HepG2 (cell line): Measurements from ENCODE around the gene NKX2-3. TPM values are rescaled to one million over a fixed set of nuclear protein-coding genes. Genes with fewer than 3 reads are reported as not detected.

Experiments used
- CTCF ChIP-seq: sonication (generic); formaldehyde crosslinking; IDR thresholded peaks from 2 replicates; pipeline ENCODE4 v1.5.0; 2020; ENCODE audit warnings: mild to moderate bottlenecking, missing genetic modification reagents, moderate library complexity
- EP300 ChIP-seq, 3 experiments: sonication (generic) in 1 of 3; formaldehyde crosslinking in 1 of 3; IDR thresholded peaks; 2 replicates each; pipeline versions ENCODE4 v1.5.1 to v1.6.1; 2011 to 2020; ENCODE audit warnings: low read depth in 2 of 3, low read length in 2 of 3, borderline replicate concordance in 1 of 3, improper control_type of control experiment in 1 of 3, mild to moderate bottlenecking in 1 of 3, missing genetic modification reagents in 1 of 3, moderate library complexity in 1 of 3
- EZH2 ChIP-seq: conservative IDR thresholded peaks from 2 replicates; pipeline ENCODE4 v1.6.1; 2012; ENCODE audit warnings: mild to moderate bottlenecking, low read depth, low read length, moderate library complexity
- HNRNPL ChIP-seq: fragments of 200-400 bp; formaldehyde crosslinking; IDR thresholded peaks from 2 replicates; pipeline ENCODE4 v1.6.1; 2017; ENCODE audit warnings: mild to moderate bottlenecking, low read depth, low read length
- IKZF5 ChIP-seq: IDR thresholded peaks from 2 replicates; pipeline ENCODE4 v1.6.1; 2018; ENCODE audit warnings: missing genetic modification reagents, mild to moderate bottlenecking, missing compliant biosample characterization
- NFE2L2 ChIP-seq: fragments of 150-350 bp; IDR thresholded peaks from 2 replicates; pipeline ENCODE4 v1.6.1; 2014; ENCODE audit warnings: low read length
- PRDM10 ChIP-seq: sonication (generic); formaldehyde crosslinking; IDR thresholded peaks from 2 replicates; pipeline ENCODE4 v1.4.0; 2020; ENCODE audit warnings: low read depth, missing genetic modification reagents
- RAD21 ChIP-seq: fragments of 450-650 bp; formaldehyde crosslinking; IDR thresholded peaks from 2 replicates; pipeline ENCODE4 v1.5.0; 2020; ENCODE audit warnings: mild to moderate bottlenecking
- SRSF9 ChIP-seq: fragments of 200-400 bp; formaldehyde crosslinking; IDR thresholded peaks from 2 replicates; pipeline ENCODE4 v1.6.1; 2018; ENCODE audit warnings: borderline replicate concordance, mild to moderate bottlenecking, low read depth, low read length; ENCODE audit not compliant: insufficient read depth, poor library complexity, severe bottlenecking
- TFE3 ChIP-seq: IDR thresholded peaks from 2 replicates; pipeline ENCODE4 v1.6.1; 2016
- YY1 ChIP-seq: IDR thresholded peaks from 2 replicates; pipeline ENCODE4 v1.6.1; 2011; ENCODE audit warnings: low read length, low read depth, moderate library complexity, mild to moderate bottlenecking; ENCODE audit not compliant: insufficient read depth, insufficient replicate concordance
- ZC3H4 ChIP-seq: sonication (generic); formaldehyde crosslinking; IDR thresholded peaks from 2 replicates; pipeline ENCODE4 v1.4.0; 2020; ENCODE audit warnings: missing genetic modification reagents, borderline replicate concordance
- ZFY ChIP-seq: sonication (generic); formaldehyde crosslinking; IDR thresholded peaks from 2 replicates; pipeline ENCODE4 v1.4.0; 2020; ENCODE audit warnings: missing genetic modification reagents
- ZNF225 ChIP-seq: sonication (generic); formaldehyde crosslinking; IDR thresholded peaks from 2 replicates; pipeline ENCODE4 v1.4.0; 2020; ENCODE audit warnings: mild to moderate bottlenecking, missing genetic modification reagents
- ZNF576 ChIP-seq: sonication (generic); formaldehyde crosslinking; IDR thresholded peaks from 2 replicates; pipeline ENCODE4 v1.4.0; 2020; ENCODE audit warnings: mild to moderate bottlenecking, missing genetic modification reagents
- ZNF841 ChIP-seq: sonication (generic); formaldehyde crosslinking; IDR thresholded peaks from 2 replicates; pipeline ENCODE4 v1.8.1; 2023; ENCODE audit warnings: missing genetic modification reagents, borderline replicate concordance
- polyA plus RNA-seq, 8 experiments: library from polyadenylated mRNA; depleted of rRNA in 3 of 8; stranded (reverse) in 7 of 8; unstranded in 1 of 8; fragments of >200 nt; fragmentation: Illumina TruSeq in 4 of 8; extraction: Trizol in 4 of 8; gene quantifications; 2 replicates each; pipeline versions ENCODE4 v1.2.1 to v1.2.3, GENCODE V29; 2011 to 2016; ENCODE audit warnings: low read depth in 4 of 8, missing spikeins in 1 of 8, mixed read lengths in 1 of 8; ENCODE audit not compliant: insufficient read depth in 1 of 8
- total RNA-seq, 5 experiments: library from RNA; depleted of rRNA; stranded (reverse); fragments of >200 nt; fragmentation: Illumina TruSeq; extraction: Trizol; gene quantifications; 2 replicates each; pipeline ENCODE4 v1.2.3, GENCODE V29; 2016; ENCODE audit warnings: low read depth in 1 of 5
- TF ChIP-seq, protein P1 (sequence below): sonication (generic); formaldehyde crosslinking; conservative IDR thresholded peaks from 2 replicates; pipeline ENCODE4 v1.4.0; 2020; ENCODE audit warnings: missing genetic modification reagents

NKX2-3 gene
- total and polyA plus RNA-seq, 2 of the 13 experiments (the other 11 are each of a cell fraction or from before 2014, with no cell fraction given): not detected

DNA sequence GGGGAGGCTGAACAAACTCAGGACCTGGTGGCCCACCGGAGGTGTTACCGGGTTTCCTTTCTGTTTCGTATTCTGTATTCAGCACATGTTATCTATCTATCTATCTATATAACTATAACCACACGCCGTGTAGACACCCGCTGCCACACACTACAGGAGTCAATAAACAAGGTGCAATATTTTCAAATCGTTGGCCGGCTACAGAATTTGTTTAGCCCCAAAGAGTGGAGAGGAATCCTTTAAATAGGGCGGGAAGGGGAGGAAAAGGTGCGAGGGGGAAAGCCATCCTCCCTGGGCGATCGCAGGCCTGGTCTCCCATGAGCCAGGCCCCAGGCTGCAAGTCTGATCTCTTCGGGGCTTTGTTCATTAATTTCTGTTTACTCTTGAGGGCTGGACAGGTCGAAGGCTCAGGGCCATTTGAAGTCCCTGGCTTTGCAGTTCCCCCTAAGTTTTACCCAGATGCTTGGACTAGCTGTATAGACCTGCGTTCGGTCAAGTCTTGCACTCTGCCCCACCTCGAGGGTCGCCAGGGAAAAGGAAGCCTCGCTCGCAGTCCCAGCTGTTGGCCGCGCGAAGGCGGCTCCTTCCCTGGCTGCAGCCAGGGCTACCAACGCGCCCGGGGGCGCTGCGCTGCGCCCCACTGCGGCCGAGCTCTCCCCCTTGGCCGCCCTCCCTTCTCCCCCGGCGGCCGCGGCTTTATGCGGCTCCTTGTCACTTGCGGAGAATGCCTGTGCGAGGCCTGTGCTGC is 3.8 kb downstream of the NKX2-3 start (continued):
- TF ChIP-seq EZH2 (peak; percentile 93), ZNF225 (CRISPR knock-in tag) (no peak), IKZF5 (CRISPR knock-in tag) (no peak), NFE2L2 (no peak), TFE3 (CRISPR knock-in tag) (no peak), HNRNPL (no peak), CTCF (CRISPR knock-in tag) (peak; percentile 47), RAD21 (CRISPR knock-in tag) (0 out of 2 replicates have a peak, but pooled peaks have one; percentile 15), YY1 (no peak), ZNF576 (CRISPR knock-in tag) (no peak), EP300 (IDR thresholded peaks at IDR 0.05; ENCODE audit: low read depth in 2 of 2, low read length in 2 of 2) (no peak), EP300 (CRISPR knock-in tag; IDR thresholded peaks at IDR 0.05; ENCODE audit: borderline replicate concordance) (no peak), ZC3H4 (CRISPR knock-in tag) (no peak), ZNF841 (CRISPR knock-in tag) (no peak), ZFY (CRISPR knock-in tag) (peak; percentile 40; the same call in 1 of the 2 replicates), SRSF9 (no peak), PRDM10 (CRISPR knock-in tag) (no peak)
- TF ChIP-seq, protein P1, sequence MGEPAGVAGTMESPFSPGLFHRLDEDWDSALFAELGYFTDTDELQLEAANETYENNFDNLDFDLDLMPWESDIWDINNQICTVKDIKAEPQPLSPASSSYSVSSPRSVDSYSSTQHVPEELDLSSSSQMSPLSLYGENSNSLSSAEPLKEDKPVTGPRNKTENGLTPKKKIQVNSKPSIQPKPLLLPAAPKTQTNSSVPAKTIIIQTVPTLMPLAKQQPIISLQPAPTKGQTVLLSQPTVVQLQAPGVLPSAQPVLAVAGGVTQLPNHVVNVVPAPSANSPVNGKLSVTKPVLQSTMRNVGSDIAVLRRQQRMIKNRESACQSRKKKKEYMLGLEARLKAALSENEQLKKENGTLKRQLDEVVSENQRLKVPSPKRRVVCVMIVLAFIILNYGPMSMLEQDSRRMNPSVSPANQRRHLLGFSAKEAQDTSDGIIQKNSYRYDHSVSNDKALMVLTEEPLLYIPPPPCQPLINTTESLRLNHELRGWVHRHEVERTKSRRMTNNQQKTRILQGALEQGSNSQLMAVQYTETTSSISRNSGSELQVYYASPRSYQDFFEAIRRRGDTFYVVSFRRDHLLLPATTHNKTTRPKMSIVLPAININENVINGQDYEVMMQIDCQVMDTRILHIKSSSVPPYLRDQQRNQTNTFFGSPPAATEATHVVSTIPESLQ: no peak
